ENCODE measurements around the gene DDX17. TPM values are rescaled to one million over a fixed set of nuclear protein-coding genes. Genes with fewer than 3 reads are reported as not detected.
A peak's percentile ranks its signal among the peaks of the same experiment; 100 is the strongest.

DDX17 gene
- total and polyA plus RNA-seq, 2 of the 8 experiments (the other 6 are each of a cell fraction or from before 2014, with no cell fraction given), result 437 to 441 TPM

GRCh38 chr22:38455530-38456271, 50.4 kb downstream of the DDX17 start:
- Histone ChIP-seq H3K79me1 (ENCODE audit: low read depth, low read length) (no peaks in the 10 kb centered on the region), H3K18ac (ENCODE audit: extremely low read depth, low read length) (no peak overlapping the region), H3K36me3 (ENCODE audit: control insufficient read depth in 2 of 4, insufficient read depth in 4 of 4, low read length in 3 of 4) (no peaks in the 10 kb centered on the region; a peak in 1 of 8 replicates), H2BK5ac (ENCODE audit: low read depth, low read length) (no peak overlapping the region), H2BK15ac (ENCODE audit: low read length) (no peak overlapping the region), H3K56ac (replicated peaks; ENCODE audit: insufficient read length, low read depth, low read length) (no peak overlapping the region), H3K4ac (replicated peaks; ENCODE audit: insufficient read length, low read depth, low read length) (no peak overlapping the region), H3K9me3 (ENCODE audit: insufficient read depth in 2 of 2, low read depth in 1 of 2, low read length in 1 of 2) (no peaks in the 10 kb centered on the region), H3K79me2 (ENCODE audit: control insufficient read depth in 1 of 2, insufficient read depth in 2 of 2, low read length in 2 of 2) (no peaks in the 10 kb centered on the region), H4K91ac (replicated peaks; ENCODE audit: insufficient read length, low read length) (no peak overlapping the region), H2BK120ac (replicated peaks; ENCODE audit: low read depth, low read length) (no peak overlapping the region), H3K23ac (ENCODE audit: insufficient read length) (no peak overlapping the region), H2AFZ (ENCODE audit: low read length) (no peak overlapping the region; the same call in 1 of the 2 replicates), H2AK5ac (ENCODE audit: low read depth, low read length) (no peak overlapping the region), H3K27me3 (replicated peaks in 1 of 4; ENCODE audit: control insufficient read depth in 3 of 4, extremely low read depth in 1 of 4, insufficient read depth in 3 of 4, low read length in 3 of 4) (peaks cover 15 to 47% (median 44%) of the 10 kb centered on the region in 4 experiments), H2BK12ac (ENCODE audit: low read depth, low read length) (no peak overlapping the region), H3K4me2 (ENCODE audit: insufficient read depth in 1 of 2, low read depth in 2 of 2, low read length in 2 of 2) (peak overlapping the region; percentile 65 to 76), H4K8ac (ENCODE audit: extremely low read depth, insufficient read depth, low read length) (0 out of 2 replicates have a peak overlapping the region, but pooled peaks have one; percentile 35), H2BK20ac (ENCODE audit: low read length) (no peak overlapping the region), H3K4me3 (ENCODE audit: extremely low read depth in 1 of 4, insufficient read depth in 2 of 4, low read depth in 3 of 4, low read length in 4 of 4) (peak overlapping the region; percentile 40 to 89 (median 44)), H3K14ac (ENCODE audit: insufficient read length) (no peak overlapping the region), H4K20me1 (replicated peaks in 1 of 2; ENCODE audit: control insufficient read depth in 1 of 2, insufficient read depth in 2 of 2, low read length in 2 of 2) (peaks cover 5 to 10% of the 10 kb centered on the region in 2 experiments), H3K27ac (ENCODE audit: low read depth, low read length) (no peak overlapping the region), H3K9ac (replicated peaks in 1 of 4; ENCODE audit: extremely low read depth in 1 of 4, low read depth in 3 of 4, low read length in 3 of 4) (no peak overlapping the region), H3K23me2 (ENCODE audit: low read depth, low read length) (peaks cover 17% of the 10 kb centered on the region; the same call in 1 of the 2 replicates), H3K4me1 (replicated peaks in 1 of 4; ENCODE audit: control insufficient read depth in 3 of 4, insufficient read depth in 4 of 4, low read length in 3 of 4) (peaks cover 0 to 18% (median 9%) of the 10 kb centered on the region in 4 experiments; a peak in 6 of 7 replicates), H4K5ac (ENCODE audit: insufficient read length, low read depth, low read length) (no peak overlapping the region)
- 0% methylated on average over 1 of the region's 90 CpGs; no CpG with 5 or more reads in 1 of the 2 experiments for WGBS, 2 experiments (ENCODE audit: extremely low coverage in 1 of 2, insufficient coverage in 1 of 2, insufficient read length in 1 of 2, insufficient replicate concordance in 2 of 2, low coverage in 1 of 2, low lambda C conversion rate in 2 of 2, missing lambda C conversion rate in 1 of 2)
- ChIA-PET CTCF (ENCODE audit: partially characterized antibody) (interaction anchor here (1.1 kb wide), 1 partner anchor 20 kb away, joined by 3 read pairs; no protein-coding TSS in a partner anchor), POLR2A (ENCODE audit: partially characterized antibody) (interaction anchor here (1.0 to 40.8 kb wide), 2 partner anchors 16 to 34 kb away, joined by 3 to 1102 read pairs; no protein-coding TSS in a partner anchor)
- FAIRE-seq, result no peak
- peak in 1 of 2 experiments; percentile 90 for DNase-seq (ENCODE audit: low read depth in 1 of 2, low spot score in 2 of 2)
- TF ChIP-seq FOSL1 (IDR thresholded peaks at IDR 0.05; ENCODE audit: insufficient read depth, low read depth, low read length) (no peak), GABPA (IDR thresholded peaks at IDR 0.05; ENCODE audit: borderline replicate concordance, insufficient read depth, low read length) (peak; percentile 67; the same call in 1 of the 2 replicates), ZNF274 (IDR thresholded peaks at IDR 0.05; ENCODE audit: borderline replicate concordance, extremely low read depth, low read length) (no peak), CBX8 (IDR thresholded peaks at IDR 0.05; ENCODE audit: borderline replicate concordance, low read depth, low read length) (no peak), PHF8 (conservative IDR thresholded peaks at IDR 0.05; ENCODE audit: low read depth, low read length) (peak; percentile 44; the same call in 1 of the 2 replicates), CTBP2 (IDR thresholded peaks at IDR 0.05; ENCODE audit: borderline replicate concordance, insufficient read depth, insufficient read length, low read length) (peak; percentile 33), TAF1 (IDR thresholded peaks at IDR 0.05; ENCODE audit: low read depth, low read length) (0 out of 2 replicates have a peak, but pooled peaks have one; percentile 32), RNF2 (IDR thresholded peaks at IDR 0.05; ENCODE audit: borderline replicate concordance, low read depth, low read length, missing control alignments, poor library complexity, severe bottlenecking) (no peak), SP4 (IDR thresholded peaks at IDR 0.05; ENCODE audit: low read length) (0 out of 2 replicates have a peak, but pooled peaks have one; percentile 63), KDM1A (IDR thresholded peaks at IDR 0.05; ENCODE audit: borderline replicate concordance, low read length) (no peak), SP1 (IDR thresholded peaks at IDR 0.05; ENCODE audit: low read depth, low read length) (peak; percentile 99)
